GM20000 (cell line): ENCODE results near the gene CLCN6.

ENCODE experiments used
- DNase-seq: peaks from one replicate; pipeline ENCODE4 v3.0.0; 2012; ENCODE audit warnings: low spot score
- CTCF ChIP-seq: IDR thresholded peaks from 2 replicates; pipeline ENCODE4 v1.5.1; 2012; ENCODE audit warnings: mild to moderate bottlenecking, control low read depth; ENCODE audit errors: extremely low read depth, missing control alignments

The CLCN6 gene

GRCh38 chr1:11860083-11860482 lies 54.1 kb downstream of the CLCN6 start:
- DNase-seq = no peak

GRCh38 chr1:11860587-11860986 lies 54.6 kb downstream of the CLCN6 start:
- DNase-seq = no peak
- TF ChIP-seq CTCF = no peak

More at GRCh38 chr1:11860083-11860482, 54.1 kb downstream of the CLCN6 start:
- TF ChIP-seq CTCF = no peak

- TF ChIP-seq CTCF = no peak
- no peak for DNase-seq
Measured at GRCh38 chr1:11862890-11863289, 56.9 kb downstream of the CLCN6 start.

GRCh38 chr1:11868331-11868980 lies 62.5 kb downstream of the CLCN6 start:
- no peak for TF ChIP-seq CTCF
- DNase-seq = no peak

- DNase-seq = no peak
- TF ChIP-seq CTCF = no peak
Measured at GRCh38 chr1:11869104-11869503, 63.1 kb downstream of the CLCN6 start.

GRCh38 chr1:11869650-11870207 lies 63.7 kb downstream of the CLCN6 start:
- no peak for DNase-seq
- no peak for TF ChIP-seq CTCF

GRCh38 chr1:11872545-11872944 lies 66.6 kb downstream of the CLCN6 start:
- no peak for TF ChIP-seq CTCF
- DNase-seq = no peak
